SH-SY5Y (cell line): Measurements from ENCODE around the gene CSRNP3.

Experiments used
- GATA2 ChIP-seq: IDR thresholded peaks from 2 replicates; pipeline ENCODE4 v1.6.1; 2011; ENCODE audit warnings: mild to moderate bottlenecking, low read depth, low read length
- GATA3 ChIP-seq: IDR thresholded peaks from 2 replicates; pipeline ENCODE4 v1.6.1; 2011; ENCODE audit warnings: low read depth, mild to moderate bottlenecking, low read length, moderate library complexity

DNA sequence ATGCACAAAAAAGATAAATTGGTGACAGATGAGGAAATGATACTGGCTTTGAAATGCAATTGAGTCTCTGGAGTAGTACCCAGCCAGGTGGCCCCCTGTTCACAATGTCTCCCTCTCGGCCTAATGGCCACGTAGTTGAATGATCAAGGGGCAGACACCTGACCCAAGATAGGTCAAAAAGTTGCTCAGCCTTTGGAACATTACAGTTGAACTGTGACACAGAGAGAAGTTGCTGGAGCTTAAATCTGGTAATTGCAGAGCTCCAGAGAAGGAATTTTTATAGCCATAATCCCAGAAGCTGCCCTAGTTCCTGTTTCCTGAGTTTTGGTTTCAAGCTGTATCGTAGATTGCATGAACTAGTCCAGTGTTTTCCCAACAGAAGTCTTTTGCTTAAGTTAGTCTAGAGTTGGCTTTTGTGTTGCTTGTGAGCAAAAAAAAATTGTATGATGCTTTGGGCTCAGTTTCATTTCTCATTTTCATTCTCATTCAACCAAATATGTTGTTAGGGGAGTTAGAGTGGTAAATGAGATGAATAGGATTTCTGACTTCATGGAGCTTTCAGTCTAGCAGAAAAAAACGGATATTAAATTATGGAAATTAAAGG is 117.9 kb downstream of the CSRNP3 start:
- TF ChIP-seq GATA2, result no peak
- TF ChIP-seq GATA3, result no peak
